Calu3 (cell line): ENCODE data around the gene CD40LG. TPM values are rescaled to one million over a fixed set of nuclear protein-coding genes. Genes with fewer than 3 reads are reported as not detected.

Experiments
- BruUV-seq: library from RNA; stranded (reverse); fragments of 400-500 nt; replicated peaks from 2 replicates; lab custom pipeline; 2021; lab: Mats Ljungman, UMichigan
- CTCF ChIA-PET: fragments of 300-600 bp; sonication (Branson Sonifier 250); formaldehyde crosslinking; loops from one replicate; lab custom pipeline; 2022; ENCODE audit warnings: antibody characterized with exemption; lab: Charles Lee
- DNase-seq: peaks from one replicate; pipeline ENCODE4 v3.0.0; 2022
- H3K27ac Mint-ChIP-seq: one replicate; pipeline ENCODE4 v1.8.0; 2022; ENCODE audit warnings: mixed read lengths; ENCODE audit not compliant: unreplicated experiment
- H3K27me3 Mint-ChIP-seq: one replicate; pipeline ENCODE4 v1.8.0; 2022; ENCODE audit warnings: mixed read lengths; ENCODE audit not compliant: unreplicated experiment
- H3K36me3 Mint-ChIP-seq: one replicate; pipeline ENCODE4 v1.8.0; 2022; ENCODE audit warnings: mild to moderate bottlenecking, moderate library complexity, mixed read lengths; ENCODE audit not compliant: insufficient read depth, unreplicated experiment
- H3K4me1 Mint-ChIP-seq: one replicate; pipeline ENCODE4 v1.8.0; 2022; ENCODE audit warnings: mild to moderate bottlenecking, low read depth, mixed read lengths; ENCODE audit not compliant: unreplicated experiment
- H3K4me3 Mint-ChIP-seq: one replicate; pipeline ENCODE4 v1.8.0; 2022; ENCODE audit warnings: mild to moderate bottlenecking, low read depth, moderate library complexity, mixed read lengths; ENCODE audit not compliant: unreplicated experiment
- H3K9me3 Mint-ChIP-seq: one replicate; pipeline ENCODE4 v1.8.0; 2022; ENCODE audit warnings: low read depth, mixed read lengths; ENCODE audit not compliant: unreplicated experiment
- intact Hi-C: fragments of 100-400 bp; cut with micrococcal nuclease; formaldehyde crosslinking; loops from one replicate; pipeline ENCODE4 v1.10.0; 2022; ENCODE audit not compliant: unreplicated experiment
- total RNA-seq: library from RNA; stranded (reverse); gene quantifications from 2 replicates; pipeline ENCODE4 v1.2.3, GENCODE V29; 2022
- TF ChIP-seq, protein P1 (sequence below): fragments of 200-600 bp; IDR thresholded peaks from one replicate; pipeline ENCODE4 v1.8.0; 2022; ENCODE audit warnings: antibody characterized with exemption; ENCODE audit not compliant: unreplicated experiment

The CD40LG gene
- total RNA-seq, 1 experiment from 2014 or later = not detected

GRCh38 chrX:136608295-136608933 lies 39.5 kb upstream of the CD40LG start:
- CTCF ChIA-PET = interaction anchor here (1.0 to 2.8 kb wide), 3 partner anchors 86 to 443 kb away, joined by 3 to 30 read pairs (median 4); no protein-coding TSS in a partner anchor
- no TSS peak for BruUV-seq
- TF ChIP-seq, protein P1, sequence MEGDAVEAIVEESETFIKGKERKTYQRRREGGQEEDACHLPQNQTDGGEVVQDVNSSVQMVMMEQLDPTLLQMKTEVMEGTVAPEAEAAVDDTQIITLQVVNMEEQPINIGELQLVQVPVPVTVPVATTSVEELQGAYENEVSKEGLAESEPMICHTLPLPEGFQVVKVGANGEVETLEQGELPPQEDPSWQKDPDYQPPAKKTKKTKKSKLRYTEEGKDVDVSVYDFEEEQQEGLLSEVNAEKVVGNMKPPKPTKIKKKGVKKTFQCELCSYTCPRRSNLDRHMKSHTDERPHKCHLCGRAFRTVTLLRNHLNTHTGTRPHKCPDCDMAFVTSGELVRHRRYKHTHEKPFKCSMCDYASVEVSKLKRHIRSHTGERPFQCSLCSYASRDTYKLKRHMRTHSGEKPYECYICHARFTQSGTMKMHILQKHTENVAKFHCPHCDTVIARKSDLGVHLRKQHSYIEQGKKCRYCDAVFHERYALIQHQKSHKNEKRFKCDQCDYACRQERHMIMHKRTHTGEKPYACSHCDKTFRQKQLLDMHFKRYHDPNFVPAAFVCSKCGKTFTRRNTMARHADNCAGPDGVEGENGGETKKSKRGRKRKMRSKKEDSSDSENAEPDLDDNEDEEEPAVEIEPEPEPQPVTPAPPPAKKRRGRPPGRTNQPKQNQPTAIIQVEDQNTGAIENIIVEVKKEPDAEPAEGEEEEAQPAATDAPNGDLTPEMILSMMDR = peak; percentile 32
- Mint-ChIP-seq H3K9me3 (no peaks in the 10 kb centered on the region), H3K27ac (no peak overlapping the region), H3K27me3 (no peaks in the 10 kb centered on the region), H3K36me3 (no peaks in the 10 kb centered on the region), H3K4me3 (no peak overlapping the region), H3K4me1 (no peaks in the 10 kb centered on the region)
- intact Hi-C loops = loop anchor here (1.0 to 10.0 kb wide), 2 partner anchors 87 to 316 kb away; no protein-coding TSS in a partner anchor
- DNase-seq = peak; percentile 65

GRCh38 chrX:136616987-136617685 lies 30.8 kb upstream of the CD40LG start:
- no peak overlapping the region for H3K4me3 Mint-ChIP-seq
- H3K9me3 Mint-ChIP-seq = no peaks in the 10 kb centered on the region
- peaks cover 26% of the 10 kb centered on the region for H3K4me1 Mint-ChIP-seq
- TF ChIP-seq, protein P1 = no peak
- DNase-seq = no peak
- CTCF ChIA-PET = no interaction called here
- no peak overlapping the region for H3K27ac Mint-ChIP-seq
- BruUV-seq = no TSS peak
- no peaks in the 10 kb centered on the region for H3K36me3 Mint-ChIP-seq
- intact Hi-C loops = no loop called here
- H3K27me3 Mint-ChIP-seq = no peaks in the 10 kb centered on the region

DNA sequence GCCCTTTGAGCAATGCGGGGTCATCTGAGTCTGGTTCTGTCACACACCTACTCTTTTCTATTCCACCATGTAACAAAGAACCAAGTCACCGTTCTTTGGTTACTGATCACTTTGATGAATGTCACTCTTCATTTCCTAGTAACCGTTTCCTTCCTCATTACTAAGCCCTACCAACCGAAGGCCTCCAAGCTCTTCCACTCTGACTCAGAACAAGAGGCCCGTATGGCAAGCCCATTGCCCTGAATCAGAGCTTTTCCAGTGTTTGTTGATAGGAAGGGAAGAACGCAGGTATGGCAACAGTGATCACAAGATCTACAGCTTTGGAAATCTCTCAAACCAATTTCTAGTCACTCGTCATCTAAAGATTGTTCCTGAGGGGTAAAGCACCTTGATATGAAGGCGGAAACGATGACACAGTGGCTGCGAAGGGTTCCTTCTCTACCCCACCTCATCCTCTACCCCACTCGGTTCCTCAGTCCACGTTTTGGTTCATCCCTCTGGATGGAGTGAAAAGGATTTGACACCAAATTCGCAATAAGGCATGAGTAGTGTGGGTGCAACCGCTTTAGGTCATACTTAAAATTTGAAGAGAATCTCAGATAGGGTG lies 28.0 kb upstream of the CD40LG start:
- Mint-ChIP-seq H3K9me3 (no peaks in the 10 kb centered on the region), H3K27ac (no peak overlapping the region), H3K27me3 (no peaks in the 10 kb centered on the region), H3K4me3 (no peak overlapping the region), H3K4me1 (peaks cover 26% of the 10 kb centered on the region), H3K36me3 (no peaks in the 10 kb centered on the region)
- TF ChIP-seq, protein P1 = no peak
- DNase-seq = no peak
- CTCF ChIA-PET = no interaction called here
- intact Hi-C loops = no loop called here
- no TSS peak for BruUV-seq

- TF ChIP-seq, protein P1 = no peak
- CTCF ChIA-PET = no interaction called here
- H3K27ac Mint-ChIP-seq = no peak overlapping the region
- DNase-seq = no peak
- intact Hi-C loops = no loop called here
- no TSS peak for BruUV-seq
- H3K4me1 Mint-ChIP-seq = peaks cover 26% of the 10 kb centered on the region
- H3K9me3 Mint-ChIP-seq = no peaks in the 10 kb centered on the region
- H3K4me3 Mint-ChIP-seq = no peak overlapping the region
- H3K27me3 Mint-ChIP-seq = no peaks in the 10 kb centered on the region
- no peaks in the 10 kb centered on the region for H3K36me3 Mint-ChIP-seq
Observed at GRCh38 chrX:136620780-136621179, 27.2 kb upstream of the CD40LG start.
